Measurements from ENCODE around the gene KIAA0232. TPM values are rescaled to one million over a fixed set of nuclear protein-coding genes. Genes with fewer than 3 reads are reported as not detected.
"Not testable (repeated sequence)": the region's sequence is repeated elsewhere in the genome, so short reads cannot be mapped to it uniquely, and the experiment has no call there.

Gene KIAA0232
- total RNA-seq, 1 donor from 2014 or later: 44.4 TPM

DNA sequence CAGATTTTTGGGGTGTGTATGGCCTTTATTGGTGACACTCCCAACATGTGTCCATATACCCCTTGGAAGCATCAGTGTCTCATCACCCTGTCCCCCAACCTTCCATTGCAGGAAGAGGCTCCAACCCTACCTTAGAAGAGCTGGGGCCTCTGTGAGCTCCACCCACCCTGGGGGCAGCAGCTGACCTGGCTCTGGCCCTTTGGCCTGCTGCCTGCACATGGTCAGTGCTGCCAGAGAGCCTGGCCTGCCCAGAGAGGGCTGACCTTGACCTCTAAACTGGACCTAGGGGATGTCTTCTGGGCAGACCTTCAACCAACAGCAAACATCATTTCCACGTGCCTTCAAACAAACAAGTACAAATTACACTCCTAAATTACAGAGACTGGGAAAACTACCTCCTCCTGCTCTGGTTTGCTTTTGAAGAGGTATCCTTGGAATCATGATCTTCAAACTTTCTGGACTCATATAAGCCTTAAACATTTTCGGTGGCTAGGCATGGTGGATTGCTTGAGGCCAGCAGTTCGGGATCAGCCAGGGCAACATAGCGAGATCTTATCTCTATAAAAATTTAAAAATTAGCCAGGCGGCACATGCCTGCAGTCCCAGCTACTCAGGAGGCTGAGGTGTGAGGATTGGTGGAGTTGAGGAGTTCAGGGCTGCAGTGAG lies 27.3 kb upstream of the KIAA0232 start:
- DNase-seq (ENCODE audit: low spot score in 2 of 2): no peak

GRCh38 chr4:6756345-6756744 lies 26.2 kb upstream of the KIAA0232 start:
- FAIRE-seq; DNase-seq (ENCODE audit: low spot score in 2 of 2): not testable (repeated sequence)

More for the DNA sequence above, 27.3 kb upstream of the KIAA0232 start:
- FAIRE-seq: no peak

- no peak for FAIRE-seq
- no peak for DNase-seq (ENCODE audit: low spot score in 2 of 2)
Measured at GRCh38 chr4:6758728-6759127, 23.8 kb upstream of the KIAA0232 start.

DNA sequence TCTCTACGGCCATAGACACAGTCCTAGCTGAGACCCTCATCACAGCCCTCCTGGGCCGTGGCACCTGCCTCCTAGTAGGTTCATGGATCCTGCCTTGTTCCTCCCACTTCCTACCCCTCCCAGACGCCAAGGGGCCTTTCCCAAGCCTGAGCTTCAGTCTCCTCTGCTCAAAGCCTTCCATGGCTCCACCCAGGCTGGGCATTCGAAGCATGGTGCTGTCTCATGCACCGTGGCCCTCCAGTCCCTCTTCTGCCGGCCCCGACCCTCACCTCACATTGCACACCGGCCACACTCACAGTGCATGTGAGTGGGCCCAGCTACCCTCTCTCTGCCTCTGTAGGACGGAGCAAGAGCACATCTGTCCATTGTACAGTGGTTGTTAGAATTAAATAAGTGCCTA lies 21.7 kb upstream of the KIAA0232 start:
- DNase-seq (ENCODE audit: low spot score in 2 of 2) (no peak), FAIRE-seq (no peak)

GRCh38 chr4:6761649-6762615 lies 20.6 kb upstream of the KIAA0232 start:
- peak; percentile 68 to 76 for DNase-seq (ENCODE audit: low spot score in 2 of 2)
- no peak for FAIRE-seq

- DNase-seq (ENCODE audit: low spot score in 2 of 2) (no peak), FAIRE-seq (no peak)
Measured at GRCh38 chr4:6763330-6763851, 19.1 kb upstream of the KIAA0232 start.

DNA sequence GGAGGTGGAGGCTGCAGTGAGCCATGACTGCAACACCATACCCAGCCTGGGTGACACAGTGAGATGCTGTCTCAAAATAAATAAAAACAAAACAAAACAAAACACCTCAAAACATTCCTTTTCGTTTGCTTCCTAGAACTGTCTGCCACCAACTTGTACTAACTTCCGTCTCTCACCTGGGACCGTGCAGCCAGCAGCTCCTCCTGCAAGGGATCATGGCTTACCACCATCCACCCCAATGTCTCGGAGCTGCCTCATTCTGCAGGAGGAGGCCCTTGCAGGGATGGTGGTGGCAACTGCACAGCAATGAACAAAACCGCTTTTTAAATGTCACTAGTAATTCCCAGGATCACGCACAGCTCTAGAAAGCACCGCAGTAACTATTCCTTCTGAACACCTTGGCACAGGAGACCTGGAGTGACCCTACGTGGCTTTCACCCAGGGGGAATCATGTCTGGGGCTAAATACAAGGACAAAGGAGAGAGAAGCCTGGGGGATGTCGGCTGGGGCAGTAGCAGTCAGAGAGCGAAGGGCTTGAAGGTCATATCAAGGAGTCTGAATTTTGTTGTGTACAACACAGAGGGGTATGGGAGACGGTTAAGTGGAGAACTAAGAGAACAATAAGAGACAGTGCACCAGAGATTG lies 17.4 kb upstream of the KIAA0232 start:
- no peak for FAIRE-seq

DNA sequence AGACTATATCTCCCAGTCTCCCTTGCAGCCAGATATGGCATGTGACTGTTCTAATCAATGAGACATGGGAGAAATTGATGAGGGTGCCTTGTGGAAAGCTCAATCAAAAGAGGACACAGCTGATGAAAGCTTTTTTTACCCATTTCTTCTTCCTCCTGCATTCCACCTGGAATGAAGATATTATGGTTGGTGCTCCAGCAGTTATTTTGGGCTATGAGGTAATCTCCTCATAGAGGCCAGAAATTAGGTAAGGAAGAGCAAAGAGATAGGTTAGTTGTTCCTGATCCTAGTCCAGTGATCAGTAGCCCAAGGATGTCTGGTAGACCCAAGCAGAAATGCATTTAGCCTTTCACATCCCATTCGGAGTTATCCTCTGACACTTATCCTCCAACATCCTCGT lies 16.8 kb upstream of the KIAA0232 start:
- no peak for DNase-seq (ENCODE audit: low spot score in 2 of 2)
- no peak for FAIRE-seq

More for the DNA sequence above, 17.4 kb upstream of the KIAA0232 start:
- DNase-seq (ENCODE audit: low spot score in 2 of 2): no peak

DNA sequence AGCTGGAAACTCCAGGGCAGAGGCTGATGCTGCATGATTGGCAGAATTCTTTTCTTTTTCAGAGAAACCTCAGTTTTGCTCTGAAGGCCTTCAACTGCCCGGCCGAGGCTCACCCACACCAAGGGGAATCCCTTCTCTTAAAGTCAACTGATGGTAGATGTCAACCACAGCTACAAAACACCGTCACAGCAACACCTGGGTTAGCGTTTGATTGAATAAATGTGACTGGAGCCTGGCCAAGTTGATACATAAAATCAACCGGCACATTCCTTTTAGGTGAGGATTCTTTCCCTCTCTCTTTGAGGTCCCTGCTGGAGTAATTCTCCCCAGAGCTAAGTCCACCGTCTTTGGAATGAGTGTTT lies 15.2 kb upstream of the KIAA0232 start:
- DNase-seq (ENCODE audit: low spot score in 2 of 2) (no peak), FAIRE-seq (no peak)

DNA sequence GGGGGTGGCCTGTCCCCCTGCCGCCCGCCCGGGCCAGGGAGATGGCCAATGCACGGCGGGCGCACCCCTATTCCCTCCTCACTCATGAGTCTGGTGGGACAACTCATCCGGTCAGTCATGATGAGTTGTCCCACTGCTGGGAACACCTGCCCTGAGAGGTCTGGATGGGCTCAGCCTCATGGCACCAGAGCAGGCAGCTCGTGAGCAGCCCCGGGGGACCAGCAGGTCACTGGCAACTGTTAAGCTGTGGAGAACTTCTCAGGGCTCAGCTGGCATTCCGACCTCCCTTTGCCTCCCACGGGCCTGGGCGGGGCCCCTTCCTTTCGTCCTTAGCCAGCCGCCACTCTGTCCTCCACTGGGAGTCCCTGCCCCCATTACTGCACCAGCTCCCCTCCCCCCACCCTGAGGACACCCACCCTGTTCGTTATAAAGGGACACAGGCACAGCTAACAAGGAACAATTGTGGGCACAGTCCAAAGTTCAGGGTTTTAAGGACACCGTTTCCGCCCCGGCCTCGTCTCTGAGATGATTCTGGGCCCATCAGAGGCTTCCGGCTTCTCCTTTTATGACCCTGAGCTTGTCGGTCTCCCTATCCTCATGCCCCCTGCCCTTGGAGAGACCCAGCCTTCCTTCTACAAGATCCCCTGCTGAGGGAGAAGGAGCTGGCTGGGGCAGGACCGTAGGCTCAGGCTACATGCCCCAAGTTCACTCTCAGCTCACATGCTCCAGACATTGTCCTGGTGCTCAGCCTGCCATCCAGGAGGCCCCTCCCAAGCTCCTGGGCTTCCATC lies 14.6 kb upstream of the KIAA0232 start:
- DNase-seq (ENCODE audit: low spot score in 2 of 2) (no peak), FAIRE-seq (no peak)

DNA sequence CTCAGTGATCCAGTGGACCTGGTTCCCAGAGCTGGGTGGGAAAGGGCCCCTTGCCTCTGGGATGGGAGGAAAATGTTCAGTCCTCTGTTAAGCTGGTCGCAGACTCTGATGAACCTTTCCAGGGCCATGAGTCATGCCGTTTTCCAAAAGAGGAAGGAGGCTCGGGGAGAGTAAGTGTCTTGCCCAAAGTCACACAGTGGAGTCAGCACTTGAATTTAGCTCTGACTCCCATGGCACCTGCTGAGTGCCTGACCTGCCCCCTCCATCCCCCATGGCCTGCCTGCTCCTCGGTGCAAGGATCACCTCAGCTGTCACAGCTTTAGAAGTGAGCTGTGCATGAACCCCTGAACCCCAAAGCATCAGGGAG lies 14.0 kb upstream of the KIAA0232 start:
- no peak for FAIRE-seq
- DNase-seq (ENCODE audit: low spot score in 2 of 2): no peak

DNA sequence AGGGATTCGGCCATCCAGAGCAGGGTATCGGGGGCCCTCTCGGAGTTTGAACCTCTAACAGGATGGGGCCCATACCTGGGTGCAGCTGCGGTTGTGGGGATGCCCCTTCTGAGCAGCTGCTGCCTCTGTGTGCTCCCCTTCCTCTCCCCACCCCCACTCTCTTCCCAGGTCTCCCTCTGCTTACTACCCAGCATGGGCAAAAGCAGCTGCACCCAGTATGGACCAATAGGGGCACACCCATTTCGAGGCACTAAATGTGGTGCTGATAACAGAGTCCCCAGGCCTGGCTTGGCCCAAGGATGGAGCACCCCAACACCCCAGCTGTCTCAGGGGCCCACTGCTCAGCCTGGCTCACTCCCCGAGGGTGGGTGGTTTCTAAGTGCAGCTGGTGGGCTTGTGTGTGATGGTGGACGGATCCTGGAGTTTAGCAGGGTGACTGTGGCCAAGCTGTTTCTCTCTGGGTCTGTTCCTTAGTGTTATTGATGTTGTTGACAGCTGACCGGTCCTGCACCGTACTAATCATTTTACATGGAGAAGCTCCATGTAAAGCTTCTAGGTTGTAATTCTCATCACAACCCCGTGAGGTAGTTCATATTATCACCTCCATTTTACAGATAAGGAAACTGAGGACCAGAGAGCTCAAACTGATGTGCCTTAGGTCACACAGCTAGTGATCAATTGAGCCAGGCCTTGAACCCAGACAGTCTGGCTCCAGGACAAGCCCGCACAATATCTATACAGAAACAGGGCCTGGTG lies 13.1 kb upstream of the KIAA0232 start:
- no peak for DNase-seq (ENCODE audit: low spot score in 2 of 2)
- FAIRE-seq: no peak

DNA sequence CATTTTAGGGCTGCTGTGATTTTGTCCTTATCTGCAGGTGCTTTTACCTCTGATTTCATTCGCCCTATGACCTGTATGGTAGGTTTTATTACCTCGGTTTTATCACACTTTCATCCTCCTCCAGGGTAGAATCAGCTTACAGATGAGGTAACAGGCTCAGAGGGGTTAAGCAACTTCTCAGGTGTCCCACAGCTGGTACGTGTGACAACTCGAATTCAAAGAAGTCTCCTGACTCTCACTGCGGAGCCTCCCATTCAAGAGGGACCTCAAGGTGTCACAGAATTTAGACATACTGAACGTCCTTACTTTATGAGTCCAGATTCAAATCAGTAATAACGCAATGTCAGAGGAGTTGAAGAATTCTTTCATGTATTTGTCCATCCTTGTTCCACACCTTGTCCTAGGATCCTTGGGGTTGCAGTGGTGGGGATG lies 12.5 kb upstream of the KIAA0232 start:
- DNase-seq (ENCODE audit: low spot score in 2 of 2) (no peak), FAIRE-seq (no peak)

DNA sequence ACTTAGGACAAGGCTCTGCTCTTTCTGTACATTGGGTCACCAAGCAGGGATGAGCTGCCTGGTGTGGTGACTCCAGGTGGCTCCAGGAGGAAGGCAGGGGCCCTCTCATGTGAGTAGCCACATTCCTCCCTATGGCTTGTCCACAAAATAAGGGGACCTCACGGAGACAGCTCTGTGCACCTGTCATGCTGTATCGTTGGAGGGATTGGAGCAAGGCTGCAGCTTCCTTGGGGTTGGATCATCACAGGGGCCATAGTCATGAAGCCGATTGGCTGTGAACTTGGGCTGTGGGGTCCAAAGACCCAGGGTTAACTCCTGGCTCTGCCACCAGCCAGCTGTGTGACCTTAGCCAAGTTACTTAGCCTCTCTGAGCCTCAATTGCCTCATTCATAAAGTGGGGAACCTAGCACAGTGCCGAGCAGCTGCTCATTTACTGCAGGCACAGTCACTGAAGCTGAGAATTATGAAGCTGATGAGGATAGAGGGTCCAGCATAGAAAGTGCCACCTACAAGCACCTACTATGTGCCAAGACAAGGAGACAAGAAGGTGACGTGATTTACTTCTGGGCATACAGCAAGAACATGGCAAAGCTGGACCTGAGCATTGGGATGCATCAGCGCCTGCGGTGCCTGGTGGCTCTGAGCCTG lies 11.8 kb upstream of the KIAA0232 start:
- no peak for DNase-seq (ENCODE audit: low spot score in 2 of 2)
- no peak for FAIRE-seq

- no peak for DNase-seq (ENCODE audit: low spot score in 2 of 2)
- FAIRE-seq: no peak
Measured at GRCh38 chr4:6771229-6771671, 11.3 kb upstream of the KIAA0232 start.

DNA sequence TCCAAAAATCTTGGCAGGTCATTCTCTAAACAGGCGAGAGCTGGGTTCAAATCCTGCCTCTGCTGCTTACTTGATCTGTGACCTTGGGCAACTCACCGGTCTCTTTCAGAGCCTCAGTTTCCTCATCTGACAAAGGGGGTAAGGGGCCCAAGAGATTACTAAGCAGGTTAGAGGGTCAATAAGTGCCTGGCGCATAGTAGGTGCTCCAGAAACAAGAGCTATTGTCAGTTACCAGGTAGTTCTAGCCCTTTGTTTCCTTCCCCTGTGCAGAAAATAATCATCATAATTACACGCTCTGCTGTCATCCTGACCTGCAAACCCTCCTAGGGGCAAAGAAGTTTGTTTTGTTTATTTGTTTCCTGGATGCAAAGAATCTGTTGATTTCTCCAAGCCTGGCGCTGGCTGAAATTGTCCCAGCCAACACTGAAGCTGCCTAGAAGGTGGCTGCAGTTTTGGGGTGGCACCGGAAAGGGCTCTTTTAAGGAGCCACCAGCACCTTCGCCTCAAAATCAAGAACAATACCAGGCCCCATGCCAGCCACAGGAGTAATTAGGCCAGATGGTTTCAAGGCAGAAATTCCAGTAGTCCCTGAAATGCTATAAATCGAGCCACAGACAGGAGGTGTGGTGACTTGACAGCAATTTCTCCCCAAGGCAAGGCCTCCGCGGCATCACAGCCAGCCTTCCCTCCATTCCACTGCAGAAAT lies 10.2 kb upstream of the KIAA0232 start:
- no peak for DNase-seq (ENCODE audit: low spot score in 2 of 2)
- FAIRE-seq: no peak

DNA sequence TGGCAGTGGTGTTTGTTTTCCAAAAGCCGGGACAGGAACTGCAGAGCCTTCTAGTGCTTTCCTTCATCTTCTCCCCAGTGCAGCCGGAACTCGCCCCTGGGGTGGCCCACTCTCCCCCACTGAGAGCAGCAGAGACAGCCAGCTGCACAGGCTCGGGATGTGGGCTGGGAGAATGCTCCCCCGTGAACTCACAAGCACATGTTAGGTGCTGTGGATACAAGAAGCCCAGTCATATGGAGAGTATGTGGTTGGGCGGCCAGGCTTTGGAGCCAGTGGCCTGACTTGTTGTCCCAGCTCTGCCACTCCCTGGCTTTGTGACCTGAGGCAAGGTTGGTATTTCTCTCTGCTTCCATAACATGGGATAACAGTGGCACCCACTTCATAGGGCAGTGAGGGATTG lies 9.4 kb upstream of the KIAA0232 start:
- DNase-seq (ENCODE audit: low spot score in 2 of 2) (no peak), FAIRE-seq (no peak)

Measured in frontal cortex (tissue), 4 donors.